Naive thymus-derived CD4-positive, alpha-beta T cell (primary cell): ENCODE data around the gene PTPN13. TPM values are rescaled to one million over a fixed set of nuclear protein-coding genes. Genes with fewer than 3 reads are reported as not detected.

Experiments used
- ATAC-seq: fragments of 150-1000 bp; cut with Tn5 transposase; 2 replicates; pipeline ENCODE4 v1.10.0; 2021; ENCODE audit warnings: mild to moderate bottlenecking, moderate library complexity
- CTCF ChIA-PET: fragments of 350-600 bp; sonication (Branson Sonifier 250); formaldehyde crosslinking; loops from one replicate; lab custom pipeline; 2021; ENCODE audit warnings: antibody characterized with exemption; lab: Charles Lee
- POLR2A ChIA-PET: fragments of 350-600 bp; sonication (Branson Sonifier 250); formaldehyde crosslinking; loops from one replicate; lab custom pipeline; 2021; ENCODE audit warnings: antibody characterized with exemption, inconsistent platforms; lab: Charles Lee
- DNase-seq, 9 donors: peaks; one replicate each; pipeline versions ENCODE4 v3.0.0 to v3.0.0-alpha.2; 2020 to 2022; ENCODE audit warnings: mixed read lengths in 1 of 9
- H3K27ac ChIP-seq: one replicate; pipeline ENCODE4 v1.7.0; 2013; ENCODE audit warnings: mild to moderate bottlenecking, low read depth, low read length, moderate library complexity
- H3K27me3 ChIP-seq, 2 donors: one replicate each; pipeline ENCODE4 v1.7.0; 2013; ENCODE audit warnings: low read length in 2 of 2, mild to moderate bottlenecking in 2 of 2, moderate library complexity in 2 of 2; ENCODE audit not compliant: control insufficient read depth in 2 of 2, insufficient read depth in 2 of 2
- H3K36me3 ChIP-seq, 3 experiments: 1 replicate in 2 of 3; 2 replicates in 1 of 3; pipeline ENCODE4 v1.7.0; 2013; ENCODE audit warnings: low read length in 3 of 3, mild to moderate bottlenecking in 3 of 3, moderate library complexity in 1 of 3; ENCODE audit not compliant: insufficient read depth in 3 of 3, control insufficient read depth in 2 of 3
- H3K4me1 ChIP-seq, 2 donors: one replicate each; pipeline ENCODE4 v1.7.0; 2013; ENCODE audit warnings: low read length in 2 of 2, mild to moderate bottlenecking in 2 of 2, moderate library complexity in 1 of 2; ENCODE audit not compliant: control insufficient read depth in 2 of 2, insufficient read depth in 2 of 2
- H3K4me3 ChIP-seq: 2 replicates; pipeline ENCODE4 v1.7.0; 2013; ENCODE audit warnings: mild to moderate bottlenecking, low read length
- H3K9me3 ChIP-seq, 3 experiments: 1 replicate in 2 of 3; 2 replicates in 1 of 3; pipeline ENCODE4 v1.7.0; 2013; ENCODE audit warnings: low read length in 3 of 3; ENCODE audit not compliant: control insufficient read depth in 2 of 3
- H3K27ac Mint-ChIP-seq, 9 donors: one replicate each; pipeline ENCODE4 v1.8.0; 2020 to 2022; ENCODE audit warnings: mixed read lengths in 9 of 9, mild to moderate bottlenecking in 8 of 9, moderate library complexity in 5 of 9, inconsistent platforms in 2 of 9
- H3K27me3 Mint-ChIP-seq, 5 donors: one replicate each; pipeline ENCODE4 v1.8.0; 2021 to 2022; ENCODE audit warnings: mixed read lengths in 5 of 5, mild to moderate bottlenecking in 1 of 5
- H3K36me3 Mint-ChIP-seq, 5 donors: one replicate each; pipeline ENCODE4 v1.8.0; 2020 to 2022; ENCODE audit warnings: mixed read lengths in 5 of 5, mild to moderate bottlenecking in 3 of 5, inconsistent platforms in 1 of 5
- H3K4me1 Mint-ChIP-seq, 7 donors: one replicate each; pipeline ENCODE4 v1.8.0; 2020 to 2022; ENCODE audit warnings: mixed read lengths in 7 of 7, mild to moderate bottlenecking in 3 of 7, inconsistent platforms in 1 of 7
- H3K4me3 Mint-ChIP-seq, 10 donors: one replicate each; pipeline ENCODE4 v1.8.0; 2020 to 2022; ENCODE audit warnings: mild to moderate bottlenecking in 10 of 10, mixed read lengths in 10 of 10, moderate library complexity in 6 of 10, inconsistent platforms in 2 of 10
- H3K9me3 Mint-ChIP-seq, 11 donors: one replicate each; pipeline ENCODE4 v1.8.0; 2020 to 2022; ENCODE audit warnings: mixed read lengths in 11 of 11, mild to moderate bottlenecking in 4 of 11, inconsistent platforms in 1 of 11, moderate library complexity in 1 of 11
- intact Hi-C, 2 donors: fragments of 100-400 bp; cut with micrococcal nuclease; formaldehyde crosslinking; loops; one replicate each; pipeline ENCODE4 v1.15.1; 2023
- polyA plus RNA-seq, 2 donors: library from polyadenylated mRNA; unstranded; fragments of 300-500 nt; fragmentation: Illumina TruSeq; gene quantifications; one replicate each; pipeline ENCODE4 v1.2.3, GENCODE V29; 2021
- total RNA-seq, 6 experiments: library from RNA in 5 of 6; stranded (reverse) in 5 of 6; gene quantifications; 1 replicate in 5 of 6; 2 replicates in 1 of 6; pipeline ENCODE4 v1.2.3 and lab custom pipeline; 2021 to 2026

PTPN13 gene
- total and polyA plus RNA-seq, 7 experiments from 2014 or later, result 0.05 to 4.5 (median 0.21) TPM; not detected in 3

- H3K9me3 ChIP-seq, result peaks cover 0 to 6% (median 0%) of the 10 kb centered on the region in 3 experiments
- POLR2A ChIA-PET, result no interaction called here
- Mint-ChIP-seq H3K4me3 (no peak overlapping the region), H3K36me3 (peaks cover 0 to 4% (median 0%) of the 10 kb centered on the region in 5 donors), H3K4me1 (peaks cover 0 to 1% (median 0%) of the 10 kb centered on the region in 7 donors), H3K27me3 (peaks cover 0 to 8% (median 0%) of the 10 kb centered on the region in 5 donors), H3K9me3 (peaks cover 0 to 18% (median 6%) of the 10 kb centered on the region in 11 donors), H3K27ac (no peak overlapping the region)
- no peaks in the 10 kb centered on the region for H3K36me3 ChIP-seq
- CTCF ChIA-PET, result no interaction called here
- H3K27me3 ChIP-seq, result no peaks in the 10 kb centered on the region
- H3K4me1 ChIP-seq, result no peaks in the 10 kb centered on the region
- H3K4me3 ChIP-seq, result no peak overlapping the region
- no peak for ATAC-seq
- no peak overlapping the region for H3K27ac ChIP-seq
- intact Hi-C loops, result no loop called here
- no peak for DNase-seq
Measured at GRCh38 chr4:86815653-86816052, 221.5 kb downstream of the PTPN13 start.

GRCh38 chr4:86816501-86817273, 222.6 kb downstream of the PTPN13 start:
- ChIA-PET POLR2A (no interaction called here), CTCF (no interaction called here)
- H3K9me3 Mint-ChIP-seq, result peaks cover 0 to 18% (median 6%) of the 10 kb centered on the region in 11 donors
- H3K4me3 Mint-ChIP-seq, result no peak overlapping the region
- H3K27me3 ChIP-seq, result no peaks in the 10 kb centered on the region
- peaks cover 0 to 1% (median 0%) of the 10 kb centered on the region in 7 donors for H3K4me1 Mint-ChIP-seq
- H3K9me3 ChIP-seq, result peaks cover 0 to 6% (median 0%) of the 10 kb centered on the region in 3 experiments
- no peak overlapping the region for H3K27ac ChIP-seq
- no peaks in the 10 kb centered on the region for H3K36me3 ChIP-seq
- no peak overlapping the region for H3K4me3 ChIP-seq
- no peak for DNase-seq
- H3K36me3 Mint-ChIP-seq, result peaks cover 0 to 4% (median 0%) of the 10 kb centered on the region in 5 donors
- no peak for ATAC-seq
- H3K27ac Mint-ChIP-seq, result no peak overlapping the region
- peaks cover 0 to 8% (median 0%) of the 10 kb centered on the region in 5 donors for H3K27me3 Mint-ChIP-seq
- H3K4me1 ChIP-seq, result no peaks in the 10 kb centered on the region
- intact Hi-C loops, result no loop called here

GRCh38 chr4:86818211-86818610, 224.1 kb downstream of the PTPN13 start:
- Mint-ChIP-seq H3K4me3 (no peak overlapping the region), H3K27me3 (peaks cover 0 to 5% (median 0%) of the 10 kb centered on the region in 5 donors), H3K36me3 (peaks cover 0 to 4% (median 0%) of the 10 kb centered on the region in 5 donors), H3K4me1 (peaks cover 0 to 1% (median 0%) of the 10 kb centered on the region in 7 donors), H3K9me3 (peaks cover 0 to 18% (median 6%) of the 10 kb centered on the region in 11 donors), H3K27ac (no peak overlapping the region)
- ChIA-PET CTCF (no interaction called here), POLR2A (no interaction called here)
- intact Hi-C loops, result no loop called here
- Histone ChIP-seq H3K27ac (no peak overlapping the region), H3K36me3 (no peaks in the 10 kb centered on the region), H3K9me3 (peaks cover 0 to 6% (median 0%) of the 10 kb centered on the region in 3 experiments), H3K4me1 (no peaks in the 10 kb centered on the region), H3K27me3 (no peaks in the 10 kb centered on the region), H3K4me3 (no peak overlapping the region)
- DNase-seq (no peak), ATAC-seq (no peak)

GRCh38 chr4:86818841-86819240, 224.7 kb downstream of the PTPN13 start:
- POLR2A ChIA-PET, result no interaction called here

GRCh38 chr4:86819561-86819960, 225.4 kb downstream of the PTPN13 start:
- peaks cover 0 to 4% (median 0%) of the 10 kb centered on the region in 5 donors for H3K36me3 Mint-ChIP-seq
- no peaks in the 10 kb centered on the region for H3K27me3 ChIP-seq
- ATAC-seq (no peak), DNase-seq (no peak)
- no peak overlapping the region for H3K27ac Mint-ChIP-seq
- peaks cover 0 to 6% (median 0%) of the 10 kb centered on the region in 3 experiments for H3K9me3 ChIP-seq
- H3K9me3 Mint-ChIP-seq, result peaks cover 0 to 18% (median 3%) of the 10 kb centered on the region in 11 donors
- peaks cover 0 to 1% (median 0%) of the 10 kb centered on the region in 7 donors for H3K4me1 Mint-ChIP-seq
- no peak overlapping the region for H3K4me3 ChIP-seq
- intact Hi-C loops, result no loop called here
- ChIA-PET POLR2A (no interaction called here), CTCF (no interaction called here)
- H3K36me3 ChIP-seq, result no peaks in the 10 kb centered on the region
- H3K27me3 Mint-ChIP-seq, result peaks cover 0 to 5% (median 0%) of the 10 kb centered on the region in 5 donors
- H3K4me3 Mint-ChIP-seq, result no peak overlapping the region
- no peak overlapping the region for H3K27ac ChIP-seq
- H3K4me1 ChIP-seq, result no peaks in the 10 kb centered on the region

More at GRCh38 chr4:86818841-86819240, 224.7 kb downstream of the PTPN13 start:
- H3K4me3 Mint-ChIP-seq, result no peak overlapping the region
- H3K9me3 Mint-ChIP-seq, result peaks cover 0 to 18% (median 6%) of the 10 kb centered on the region in 11 donors
- no peak overlapping the region for H3K4me3 ChIP-seq
- H3K4me1 ChIP-seq, result no peaks in the 10 kb centered on the region
- no peak overlapping the region for H3K27ac Mint-ChIP-seq
- no peaks in the 10 kb centered on the region for H3K36me3 ChIP-seq
- DNase-seq (no peak), ATAC-seq (no peak)
- peaks cover 0 to 5% (median 0%) of the 10 kb centered on the region in 5 donors for H3K27me3 Mint-ChIP-seq
- intact Hi-C loops, result no loop called here
- H3K9me3 ChIP-seq, result peaks cover 0 to 6% (median 0%) of the 10 kb centered on the region in 3 experiments
- CTCF ChIA-PET, result no interaction called here
- H3K27ac ChIP-seq, result no peak overlapping the region
- H3K27me3 ChIP-seq, result no peaks in the 10 kb centered on the region
- H3K4me1 Mint-ChIP-seq, result peaks cover 0 to 1% (median 0%) of the 10 kb centered on the region in 7 donors
- peaks cover 0 to 4% (median 0%) of the 10 kb centered on the region in 5 donors for H3K36me3 Mint-ChIP-seq

GRCh38 chr4:86821151-86821550, 227.0 kb downstream of the PTPN13 start:
- POLR2A ChIA-PET, result no interaction called here

More at GRCh38 chr4:86821151-86821550, 227.0 kb downstream of the PTPN13 start:
- Histone ChIP-seq H3K27me3 (no peaks in the 10 kb centered on the region), H3K27ac (no peak overlapping the region), H3K9me3 (no peaks in the 10 kb centered on the region), H3K4me3 (no peak overlapping the region), H3K36me3 (no peaks in the 10 kb centered on the region), H3K4me1 (no peaks in the 10 kb centered on the region)
- Mint-ChIP-seq H3K27ac (no peak overlapping the region), H3K36me3 (peaks cover 0 to 4% (median 0%) of the 10 kb centered on the region in 5 donors), H3K4me1 (peaks cover 0 to 1% (median 0%) of the 10 kb centered on the region in 7 donors), H3K27me3 (peaks cover 0 to 5% (median 2%) of the 10 kb centered on the region in 5 donors), H3K9me3 (peaks cover 0 to 7% (median 0%) of the 10 kb centered on the region in 11 donors), H3K4me3 (no peak overlapping the region)
- CTCF ChIA-PET, result no interaction called here
- ATAC-seq (no peak), DNase-seq (no peak)
- intact Hi-C loops, result no loop called here
